GM12872 (cell line): Measurements from ENCODE around the gene MAD1L1.

Experiments used
- CTCF ChIP-seq: IDR thresholded peaks from 3 replicates; pipeline ENCODE4 v1.5.1; 2011; ENCODE audit warnings: low read depth, mild to moderate bottlenecking, low read length, moderate library complexity; ENCODE audit not compliant: insufficient read depth

MAD1L1 gene

GRCh38 chr7:1862560-1862959 lies 370.2 kb downstream of the MAD1L1 start:
- no peak for TF ChIP-seq CTCF

- TF ChIP-seq CTCF: no peak
Measured at GRCh38 chr7:1861799-1862458, 370.8 kb downstream of the MAD1L1 start.

- TF ChIP-seq CTCF: no peak
Measured at GRCh38 chr7:1859266-1860035, 373.3 kb downstream of the MAD1L1 start.

- no peak for TF ChIP-seq CTCF
Measured at GRCh38 chr7:1858435-1859265, 374.1 kb downstream of the MAD1L1 start.

GRCh38 chr7:1857487-1858421 lies 375.0 kb downstream of the MAD1L1 start:
- no peak for TF ChIP-seq CTCF

GRCh38 chr7:1856888-1857441 lies 375.8 kb downstream of the MAD1L1 start:
- TF ChIP-seq CTCF: no peak
